IPS-15b (cell line): ENCODE results near the gene TMEM207.

Source experiments
- H3K27me3 ChIP-seq: one replicate; pipeline ENCODE4 v1.6.1; 2013; ENCODE audit warnings: low read length; ENCODE audit not compliant: control insufficient read depth, insufficient read depth
- H3K36me3 ChIP-seq: one replicate; pipeline ENCODE4 v1.6.1; 2013; ENCODE audit warnings: low read length; ENCODE audit not compliant: control insufficient read depth, insufficient read depth
- H3K4me1 ChIP-seq: one replicate; pipeline ENCODE4 v1.6.1; 2013; ENCODE audit warnings: mild to moderate bottlenecking, low read length; ENCODE audit not compliant: control insufficient read depth, insufficient read depth
- H3K4me3 ChIP-seq: one replicate; pipeline ENCODE4 v1.5.1; 2013; ENCODE audit warnings: low read depth, low read length
- H3K9ac ChIP-seq: one replicate; pipeline ENCODE4 v1.6.1; 2013; ENCODE audit warnings: low read depth, mild to moderate bottlenecking, low read length
- H3K9me3 ChIP-seq: one replicate; pipeline ENCODE4 v1.6.1; 2013; ENCODE audit warnings: mild to moderate bottlenecking, low read length; ENCODE audit not compliant: control insufficient read depth, insufficient read depth

Gene TMEM207

GRCh38 chr3:190449801-190450200, at the start of gene TMEM207:
Gene TMEM207 (minus strand): TSS chr3:190449901. CDS start chr3:190449809, 92 bp downstream.
- Histone ChIP-seq H3K9ac (no peak within 1 kb of the TSS), H3K27me3 (no peaks in the 10 kb centered on the region), H3K9me3 (no peaks in the 10 kb centered on the region), H3K36me3 (no peaks in the 10 kb centered on the region), H3K4me1 (no peaks in the 10 kb centered on the region), H3K4me3 (no peak within 1 kb of the TSS)

- Histone ChIP-seq H3K4me3 (no peak overlapping the region), H3K27me3 (no peaks in the 10 kb centered on the region), H3K4me1 (no peaks in the 10 kb centered on the region)
These were observed 49.4 kb upstream of the TMEM207 start for GRCh38 chr3:190499122-190499521.

GRCh38 chr3:190498293-190498692, 48.6 kb upstream of the TMEM207 start:
- Histone ChIP-seq H3K4me1 (no peaks in the 10 kb centered on the region), H3K27me3 (no peaks in the 10 kb centered on the region), H3K9me3 (no peaks in the 10 kb centered on the region), H3K9ac (no peak overlapping the region), H3K4me3 (no peak overlapping the region), H3K36me3 (no peaks in the 10 kb centered on the region)

More at GRCh38 chr3:190499122-190499521, 49.4 kb upstream of the TMEM207 start:
- Histone ChIP-seq H3K36me3 (no peaks in the 10 kb centered on the region), H3K9me3 (no peaks in the 10 kb centered on the region), H3K9ac (no peak overlapping the region)

- no peaks in the 10 kb centered on the region for H3K36me3 ChIP-seq
- H3K9me3 ChIP-seq = no peaks in the 10 kb centered on the region
- H3K9ac ChIP-seq = no peak overlapping the region
- H3K27me3 ChIP-seq = no peaks in the 10 kb centered on the region
- no peak overlapping the region for H3K4me3 ChIP-seq
- H3K4me1 ChIP-seq = peaks cover 3% of the 10 kb centered on the region
These were observed 48.1 kb upstream of the TMEM207 start for GRCh38 chr3:190497811-190498210.

GRCh38 chr3:190496859-190497258, 47.2 kb upstream of the TMEM207 start:
- Histone ChIP-seq H3K36me3 (no peaks in the 10 kb centered on the region), H3K27me3 (no peaks in the 10 kb centered on the region), H3K4me1 (peaks cover 3% of the 10 kb centered on the region), H3K4me3 (no peak overlapping the region), H3K9ac (no peak overlapping the region), H3K9me3 (no peaks in the 10 kb centered on the region)

- Histone ChIP-seq H3K36me3 (no peaks in the 10 kb centered on the region), H3K4me1 (peaks cover 3% of the 10 kb centered on the region), H3K9ac (no peak overlapping the region), H3K4me3 (no peak overlapping the region), H3K27me3 (no peaks in the 10 kb centered on the region), H3K9me3 (no peaks in the 10 kb centered on the region)
These were observed 46.1 kb upstream of the TMEM207 start for GRCh38 chr3:190495796-190496195.

- Histone ChIP-seq H3K27me3 (no peaks in the 10 kb centered on the region), H3K4me3 (no peak overlapping the region), H3K9me3 (no peaks in the 10 kb centered on the region), H3K36me3 (no peaks in the 10 kb centered on the region), H3K4me1 (peaks cover 3% of the 10 kb centered on the region), H3K9ac (no peak overlapping the region)
These were observed 45.7 kb upstream of the TMEM207 start for GRCh38 chr3:190495354-190495753.

- H3K9me3 ChIP-seq = no peaks in the 10 kb centered on the region
- peaks cover 3% of the 10 kb centered on the region for H3K4me1 ChIP-seq
- no peak overlapping the region for H3K4me3 ChIP-seq
- no peak overlapping the region for H3K9ac ChIP-seq
- H3K27me3 ChIP-seq = no peaks in the 10 kb centered on the region
- H3K36me3 ChIP-seq = no peaks in the 10 kb centered on the region
These were observed 45.2 kb upstream of the TMEM207 start for GRCh38 chr3:190494907-190495306.

- no peaks in the 10 kb centered on the region for H3K9me3 ChIP-seq
- H3K36me3 ChIP-seq = no peaks in the 10 kb centered on the region
- H3K4me1 ChIP-seq = peaks cover 3% of the 10 kb centered on the region
- no peak overlapping the region for H3K4me3 ChIP-seq
- H3K9ac ChIP-seq = no peak overlapping the region
- no peaks in the 10 kb centered on the region for H3K27me3 ChIP-seq
These were observed 43.3 kb upstream of the TMEM207 start for GRCh38 chr3:190492966-190493365.

- H3K9ac ChIP-seq = no peak overlapping the region
- peaks cover 3% of the 10 kb centered on the region for H3K4me1 ChIP-seq
- no peak overlapping the region for H3K4me3 ChIP-seq
- no peaks in the 10 kb centered on the region for H3K27me3 ChIP-seq
- H3K36me3 ChIP-seq = no peaks in the 10 kb centered on the region
- H3K9me3 ChIP-seq = no peaks in the 10 kb centered on the region
These were observed 42.4 kb upstream of the TMEM207 start for GRCh38 chr3:190492129-190492528.

GRCh38 chr3:190491533-190492054, 41.9 kb upstream of the TMEM207 start:
- Histone ChIP-seq H3K4me1 (peaks cover 3% of the 10 kb centered on the region), H3K27me3 (no peaks in the 10 kb centered on the region), H3K9me3 (no peaks in the 10 kb centered on the region), H3K4me3 (no peak overlapping the region), H3K36me3 (no peaks in the 10 kb centered on the region), H3K9ac (no peak overlapping the region)

- Histone ChIP-seq H3K36me3 (no peaks in the 10 kb centered on the region), H3K27me3 (no peaks in the 10 kb centered on the region), H3K9ac (no peak overlapping the region), H3K9me3 (no peaks in the 10 kb centered on the region), H3K4me3 (no peak overlapping the region), H3K4me1 (no peaks in the 10 kb centered on the region)
These were observed 37.4 kb upstream of the TMEM207 start for GRCh38 chr3:190486908-190487607.
